Stomach (tissue), 4 donors: ENCODE measurements around the gene GMDS.

Experiments used
- CTCF ChIP-seq, 7 experiments: fragments of 450-650 bp in 4 of 7; fragments of 200-600 bp in 3 of 7; sonication (generic) in 3 of 7; IDR thresholded peaks; one replicate each; pipeline ENCODE4 v1.5.1; 2016 to 2019; ENCODE audit warnings: antibody characterized with exemption in 7 of 7, control low read depth in 2 of 7, mild to moderate bottlenecking in 1 of 7
- EP300 ChIP-seq: sonication (generic); formaldehyde crosslinking; IDR thresholded peaks from one replicate; pipeline ENCODE4 v1.6.1; 2017; ENCODE audit warnings: antibody characterized with exemption
- POLR2A ChIP-seq, 4 donors: fragments of 450-650 bp; IDR thresholded peaks; one replicate each; pipeline ENCODE4 v1.6.1; 2016; ENCODE audit warnings: antibody characterized with exemption in 4 of 4, control low read depth in 2 of 4, mild to moderate bottlenecking in 1 of 4, moderate library complexity in 1 of 4
- POLR2AphosphoS5 ChIP-seq, 3 donors: sonication (generic); formaldehyde crosslinking; IDR thresholded peaks; one replicate each; pipeline ENCODE4 v1.6.1; 2016; ENCODE audit warnings: antibody characterized with exemption in 3 of 3

- no peak for TF ChIP-seq POLR2A (IDR thresholded peaks at IDR 0.05)
- no peak for TF ChIP-seq CTCF (IDR thresholded peaks at IDR 0.05)
- no peak for TF ChIP-seq EP300
- no peak for TF ChIP-seq POLR2AphosphoS5 (IDR thresholded peaks at IDR 0.05)
Measured at GRCh38 chr6:1623769-1624057, 621.7 kb downstream of the GMDS start.
